ENCODE data around the gene LTB4R2.

Gene LTB4R2

DNA sequence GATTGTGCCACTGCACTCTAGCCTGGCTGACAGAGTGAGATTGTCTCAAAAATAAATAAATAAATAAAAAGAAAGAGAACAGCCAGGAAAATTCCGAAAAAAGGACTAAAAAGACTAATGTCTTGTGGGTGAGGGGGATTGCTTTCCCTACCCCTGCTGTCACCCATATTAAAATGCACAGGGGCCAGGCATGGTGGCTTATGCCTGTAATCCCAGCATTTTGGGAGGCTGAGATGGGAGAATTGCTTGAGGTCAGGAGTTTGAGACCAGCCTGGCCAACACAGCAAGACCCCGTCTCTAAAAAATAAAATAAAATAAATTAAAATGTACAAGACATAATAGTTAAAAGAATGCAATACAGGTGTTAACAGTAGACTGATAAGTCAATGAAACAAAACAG is 16.4 kb upstream of the LTB4R2 start:
- in situ Hi-C loops (cut with HindIII; ENCODE audit: low pct_ligation_motif_present, low pct_unique_long_range_greater_than_20kb, low sequenced_read_pairs): no loop called here
- no peak for DNase-seq

DNA sequence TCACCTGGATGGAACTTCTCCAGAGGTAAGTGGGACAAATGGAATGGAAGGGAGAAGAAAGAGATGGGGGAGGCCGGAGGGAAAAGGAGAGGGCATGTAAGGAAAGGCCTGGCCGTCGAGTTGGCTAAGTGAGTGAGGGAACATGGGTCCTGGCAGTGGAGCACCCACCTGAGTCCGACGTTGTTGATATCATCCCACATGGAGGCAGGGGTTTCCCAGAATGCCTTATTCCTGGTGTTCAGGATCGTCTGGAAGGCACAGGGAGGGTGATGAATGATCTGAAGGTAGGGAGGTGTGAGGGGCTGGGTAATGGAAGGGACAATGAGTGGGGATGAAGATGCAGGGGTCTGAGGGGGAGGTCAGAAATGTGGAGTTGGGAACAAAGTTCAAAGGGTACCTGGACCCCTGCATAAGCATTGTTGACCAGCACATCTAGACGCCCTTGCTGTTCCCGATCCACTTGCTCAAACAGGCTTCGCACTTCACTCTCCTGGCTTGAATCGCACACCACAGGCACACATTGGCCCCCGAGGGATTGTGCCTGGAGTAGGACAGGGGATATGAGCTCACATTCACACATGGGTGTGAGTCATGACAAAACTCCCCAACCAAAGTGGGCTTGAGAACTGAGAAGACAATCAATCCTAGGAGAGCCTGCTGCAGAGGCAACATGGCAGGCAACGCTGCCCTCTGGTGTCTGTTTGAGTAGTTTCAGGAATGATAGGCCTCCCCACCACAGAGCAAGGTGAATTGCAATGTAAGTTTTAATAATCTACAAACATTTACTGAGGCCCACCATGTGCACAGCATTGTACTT is 13.4 kb upstream of the LTB4R2 start:
- in situ Hi-C loops (cut with HindIII; ENCODE audit: low pct_ligation_motif_present, low pct_unique_long_range_greater_than_20kb, low sequenced_read_pairs): no loop called here
- peak; percentile 75 for DNase-seq

- DNase-seq: peak; percentile 67
- in situ Hi-C loops (cut with HindIII; ENCODE audit: low pct_ligation_motif_present, low pct_unique_long_range_greater_than_20kb, low sequenced_read_pairs): no loop called here
Observed at GRCh38 chr14:24297190-24297964, 12.6 kb upstream of the LTB4R2 start.

- in situ Hi-C loops (cut with HindIII; ENCODE audit: low pct_ligation_motif_present, low pct_unique_long_range_greater_than_20kb, low sequenced_read_pairs): no loop called here
- DNase-seq: peak; percentile 87
Observed at GRCh38 chr14:24298892-24299254, 11.1 kb upstream of the LTB4R2 start.

DNA sequence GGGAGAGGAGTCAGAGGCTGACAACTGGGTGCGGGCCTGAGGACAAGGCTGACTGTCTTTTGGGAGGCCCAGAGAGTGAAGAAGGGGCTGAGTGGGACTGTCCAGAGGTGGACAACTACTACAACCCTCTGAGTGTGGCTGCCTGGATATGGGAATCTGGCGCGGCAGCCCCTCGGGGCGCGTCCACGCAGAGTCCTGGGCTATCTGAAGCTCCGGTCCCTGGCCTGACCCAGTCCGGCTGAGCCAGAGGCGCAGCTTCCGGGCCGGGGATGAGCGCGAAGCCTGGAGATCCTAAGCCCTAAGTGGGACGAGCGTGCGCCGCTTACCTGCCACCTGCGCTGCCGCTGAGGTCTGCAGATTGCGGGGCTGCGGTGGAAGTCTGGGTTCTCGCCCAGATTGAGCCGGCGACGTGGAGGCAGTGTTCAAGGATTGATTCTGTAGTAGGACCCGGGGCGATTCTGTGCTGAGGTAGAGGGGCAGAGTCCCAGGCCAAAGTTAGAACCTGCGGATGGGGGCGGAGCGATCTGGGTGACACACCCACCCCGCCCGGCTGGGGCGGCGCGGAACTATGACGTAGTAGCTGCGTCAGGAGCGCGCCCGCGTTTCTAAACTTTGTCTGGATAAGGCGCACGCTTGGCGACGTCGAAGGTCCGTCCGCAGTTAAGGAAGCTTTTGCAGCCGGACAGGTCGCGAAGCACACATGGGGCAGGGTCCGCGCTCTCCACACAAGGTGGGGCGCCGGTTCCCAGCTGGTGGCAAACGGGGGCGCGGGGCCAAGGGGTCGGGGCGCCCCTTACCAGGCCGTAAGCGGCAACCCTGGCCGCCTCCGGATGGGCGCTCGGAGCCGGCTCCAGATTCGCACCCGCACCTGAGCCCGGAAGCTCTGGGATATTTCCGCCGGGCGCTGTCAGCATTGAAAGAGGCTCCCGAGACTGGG is 10.4 kb upstream of the LTB4R2 start, which contains the start of the genes DHRS1 and NOP9:
Gene DHRS1, minus strand, starts transcription at position 526 of the 937 bp plus-strand sequence. CDS start 674 bp downstream, outside the sequence.
Gene NOP9, plus strand, starts transcription at position 596 of the 937 bp plus-strand sequence. Its CDS starts 105 bp downstream, at position 701.
- peak; percentile 87 for DNase-seq
- in situ Hi-C loops (cut with HindIII; ENCODE audit: low pct_ligation_motif_present, low pct_unique_long_range_greater_than_20kb, low sequenced_read_pairs): no loop called here

- DNase-seq: no peak
- in situ Hi-C loops (cut with HindIII; ENCODE audit: low pct_ligation_motif_present, low pct_unique_long_range_greater_than_20kb, low sequenced_read_pairs): no loop called here
Observed at GRCh38 chr14:24300326-24300980, 9.5 kb upstream of the LTB4R2 start.

DNA sequence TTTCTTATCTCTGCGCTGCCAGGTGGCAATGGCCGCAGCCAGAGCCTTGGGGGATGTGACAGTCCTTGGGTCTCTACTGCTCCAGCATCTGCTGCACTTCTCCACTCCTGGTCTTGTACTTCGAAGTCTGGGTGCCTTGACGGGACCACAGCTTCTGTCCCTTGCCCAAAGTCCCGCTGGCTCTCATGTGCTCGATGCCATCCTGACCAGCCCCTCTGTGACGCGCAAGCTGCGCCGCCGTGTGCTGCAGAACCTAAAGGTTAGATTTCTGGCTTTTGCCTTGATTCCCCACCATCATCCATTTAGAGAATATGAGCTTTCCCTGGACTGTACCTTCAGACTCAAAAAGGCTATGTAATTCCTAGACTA is 5.9 kb upstream of the LTB4R2 start:
- no peak for DNase-seq
- in situ Hi-C loops (cut with HindIII; ENCODE audit: low pct_ligation_motif_present, low pct_unique_long_range_greater_than_20kb, low sequenced_read_pairs): no loop called here

- in situ Hi-C loops (cut with HindIII; ENCODE audit: low pct_ligation_motif_present, low pct_unique_long_range_greater_than_20kb, low sequenced_read_pairs): no loop called here
- no peak for DNase-seq
Observed at GRCh38 chr14:24307156-24307574, 2.8 kb upstream of the LTB4R2 start.

GRCh38 chr14:24307575-24308341 is 2.2 kb upstream of the LTB4R2 start, which contains the start of gene CIDEB:
TSS of gene CIDEB (minus strand) at chr14:24307977. CDS start at chr14:24307858, 119 bp downstream.
- peak; percentile 76 for DNase-seq
- in situ Hi-C loops (cut with HindIII; ENCODE audit: low pct_ligation_motif_present, low pct_unique_long_range_greater_than_20kb, low sequenced_read_pairs): no loop called here

DNA sequence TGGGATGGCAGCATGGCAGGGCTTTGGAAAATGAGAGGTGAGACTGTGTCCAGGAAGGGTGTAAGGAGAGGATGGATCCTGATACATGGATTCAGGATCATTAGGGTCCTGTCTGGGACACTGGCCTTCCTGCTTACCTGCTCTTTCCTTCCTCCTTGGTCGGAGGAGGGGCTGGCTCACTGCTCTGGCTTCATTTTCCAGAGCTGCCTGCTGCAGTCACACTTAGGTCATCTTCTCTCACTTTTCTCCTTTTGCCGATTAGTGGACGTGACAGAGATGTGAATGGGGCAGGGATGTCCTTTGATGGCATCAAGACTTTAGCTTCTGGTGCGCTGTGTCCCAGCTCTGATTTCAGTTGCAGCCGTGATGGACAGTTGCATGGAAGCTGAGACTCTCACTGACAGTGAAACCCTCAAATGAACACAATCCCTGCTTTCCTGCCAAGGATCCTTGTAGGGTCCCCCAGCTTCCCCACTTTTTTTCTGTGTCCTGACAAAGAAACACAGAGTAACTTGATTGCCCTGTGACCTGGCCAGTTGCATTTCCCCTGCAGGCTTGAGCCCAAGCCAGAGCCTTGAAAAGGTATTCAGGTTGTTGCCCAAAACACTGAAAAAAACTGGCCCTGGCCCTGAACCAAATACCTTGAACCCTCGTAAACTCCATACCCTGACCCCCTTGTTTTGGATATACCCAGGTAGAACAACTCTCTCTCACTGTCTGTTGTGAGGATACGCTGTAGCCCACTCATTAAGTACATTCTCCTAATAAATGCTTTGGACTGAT is 1.4 kb upstream of the LTB4R2 start:
- no peak for DNase-seq
- in situ Hi-C loops (cut with HindIII; ENCODE audit: low pct_ligation_motif_present, low pct_unique_long_range_greater_than_20kb, low sequenced_read_pairs): no loop called here

GRCh38 chr14:24310265-24310645 is 315 bp downstream of the LTB4R2 start:
- DNase-seq: no peak
- in situ Hi-C loops (cut with HindIII; ENCODE audit: low pct_ligation_motif_present, low pct_unique_long_range_greater_than_20kb, low sequenced_read_pairs): no loop called here

GRCh38 chr14:24310646-24311604 is 985 bp downstream of the LTB4R2 start, which contains the start of gene LTB4R:
TSS of gene LTB4R (plus strand) at chr14:24311502. CDS start at chr14:24315652, 4,150 bp downstream.
- in situ Hi-C loops (cut with HindIII; ENCODE audit: low pct_ligation_motif_present, low pct_unique_long_range_greater_than_20kb, low sequenced_read_pairs): no loop called here
- DNase-seq: peak; percentile 60

DNA sequence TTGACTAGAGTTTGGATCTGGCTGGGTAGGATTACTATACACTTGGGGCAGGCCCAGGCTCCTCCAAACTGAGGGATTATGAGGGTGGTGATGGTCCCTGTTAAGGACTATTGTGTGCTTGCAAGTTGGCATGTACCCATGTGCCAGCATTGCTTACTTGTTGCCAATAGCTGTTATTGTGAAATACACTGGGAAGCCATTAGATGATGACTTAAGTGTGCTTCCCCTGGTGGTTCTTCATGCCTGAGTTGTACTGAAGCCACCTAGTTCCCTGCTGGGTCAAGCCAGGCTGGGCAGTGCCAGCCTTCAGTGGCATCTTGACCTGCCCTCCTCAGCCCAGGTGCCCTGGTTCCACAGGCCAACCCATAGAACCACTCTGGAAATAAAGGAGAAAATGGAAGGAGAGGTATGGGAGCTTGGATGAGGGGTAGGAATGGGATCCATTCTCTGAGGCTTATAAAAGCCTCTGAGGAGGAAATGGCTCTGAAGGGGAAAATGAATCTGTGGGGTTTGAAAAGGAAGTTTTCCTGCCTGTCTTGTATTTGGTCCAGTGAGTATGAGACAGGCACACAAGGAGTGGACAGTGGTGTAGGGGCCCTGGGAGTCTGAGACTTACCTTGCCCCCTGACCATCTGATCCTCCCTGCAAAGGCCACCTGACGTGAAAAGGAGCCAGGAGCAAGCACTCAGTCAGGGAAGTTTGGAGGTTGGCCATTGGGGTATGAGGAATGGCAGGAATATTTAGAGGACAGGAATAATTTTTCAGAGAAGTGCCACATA is 2.1 kb downstream of the LTB4R2 start:
- DNase-seq: no peak
- in situ Hi-C loops (cut with HindIII; ENCODE audit: low pct_ligation_motif_present, low pct_unique_long_range_greater_than_20kb, low sequenced_read_pairs): no loop called here

GRCh38 chr14:24312736-24313507 is 3.0 kb downstream of the LTB4R2 start:
- DNase-seq: peak; percentile 32
- in situ Hi-C loops (cut with HindIII; ENCODE audit: low pct_ligation_motif_present, low pct_unique_long_range_greater_than_20kb, low sequenced_read_pairs): no loop called here

Measured in ACHN (cell line).